ENCODE data around the gene SLCO2A1.

Gene SLCO2A1

GRCh38 chr3:133945381-133946095, 84.2 kb downstream of the SLCO2A1 start:
- DNase-seq = no peak

- no peak for DNase-seq
Measured at GRCh38 chr3:133944641-133945380, 84.9 kb downstream of the SLCO2A1 start.

- no peak for DNase-seq
Measured at GRCh38 chr3:133944181-133944580, 85.5 kb downstream of the SLCO2A1 start.

- no peak for DNase-seq
Measured at GRCh38 chr3:133943639-133944141, 86.0 kb downstream of the SLCO2A1 start.

GRCh38 chr3:133943031-133943535, 86.6 kb downstream of the SLCO2A1 start:
- no peak for DNase-seq

GRCh38 chr3:133941415-133941821, 88.3 kb downstream of the SLCO2A1 start:
- DNase-seq = no peak

- no peak for DNase-seq
Measured at GRCh38 chr3:133940536-133940935, 89.2 kb downstream of the SLCO2A1 start.

GRCh38 chr3:133939463-133939835, 90.3 kb downstream of the SLCO2A1 start:
- DNase-seq = no peak

GRCh38 chr3:133938770-133939462, 90.8 kb downstream of the SLCO2A1 start:
- DNase-seq = no peak

GRCh38 chr3:133937756-133938601, 91.7 kb downstream of the SLCO2A1 start:
- no peak for DNase-seq

- no peak for DNase-seq
Measured at GRCh38 chr3:133937061-133937686, 92.6 kb downstream of the SLCO2A1 start.

- DNase-seq = no peak
Measured at GRCh38 chr3:133935843-133936769, 93.6 kb downstream of the SLCO2A1 start.

- no peak for DNase-seq
Measured at GRCh38 chr3:133934996-133935842, 94.5 kb downstream of the SLCO2A1 start.

- DNase-seq = no peak
Measured at GRCh38 chr3:133934073-133934970, 95.4 kb downstream of the SLCO2A1 start.

GRCh38 chr3:133933097-133934024, 96.4 kb downstream of the SLCO2A1 start:
- DNase-seq = no peak

GRCh38 chr3:133932009-133932408, 97.7 kb downstream of the SLCO2A1 start:
- DNase-seq = no peak

- DNase-seq = no peak
Measured at GRCh38 chr3:133931084-133931483, 98.6 kb downstream of the SLCO2A1 start.

Data from NK-92 treated with Interleukin-12 subunit alpha and Interleukin-12 subunit beta, amount 100 ng/mL, for 24 hours (cell line).